Left forelimb (tissue), 1 donor: Measurements from ENCODE around the gene FBXO47.

Experiments used
- DNase-seq: peaks from one replicate; pipeline ENCODE4 v3.0.0-alpha.2; 2018; ENCODE audit warnings: low spot score

FBXO47 gene

GRCh38 chr17:38967290-38967738, at the start of gene FBXO47:
Gene FBXO47, minus strand, starts transcription at chr17:38967403. Its CDS starts 4,378 bp downstream, at chr17:38963025.
- DNase-seq, result peak; percentile 86

DNA sequence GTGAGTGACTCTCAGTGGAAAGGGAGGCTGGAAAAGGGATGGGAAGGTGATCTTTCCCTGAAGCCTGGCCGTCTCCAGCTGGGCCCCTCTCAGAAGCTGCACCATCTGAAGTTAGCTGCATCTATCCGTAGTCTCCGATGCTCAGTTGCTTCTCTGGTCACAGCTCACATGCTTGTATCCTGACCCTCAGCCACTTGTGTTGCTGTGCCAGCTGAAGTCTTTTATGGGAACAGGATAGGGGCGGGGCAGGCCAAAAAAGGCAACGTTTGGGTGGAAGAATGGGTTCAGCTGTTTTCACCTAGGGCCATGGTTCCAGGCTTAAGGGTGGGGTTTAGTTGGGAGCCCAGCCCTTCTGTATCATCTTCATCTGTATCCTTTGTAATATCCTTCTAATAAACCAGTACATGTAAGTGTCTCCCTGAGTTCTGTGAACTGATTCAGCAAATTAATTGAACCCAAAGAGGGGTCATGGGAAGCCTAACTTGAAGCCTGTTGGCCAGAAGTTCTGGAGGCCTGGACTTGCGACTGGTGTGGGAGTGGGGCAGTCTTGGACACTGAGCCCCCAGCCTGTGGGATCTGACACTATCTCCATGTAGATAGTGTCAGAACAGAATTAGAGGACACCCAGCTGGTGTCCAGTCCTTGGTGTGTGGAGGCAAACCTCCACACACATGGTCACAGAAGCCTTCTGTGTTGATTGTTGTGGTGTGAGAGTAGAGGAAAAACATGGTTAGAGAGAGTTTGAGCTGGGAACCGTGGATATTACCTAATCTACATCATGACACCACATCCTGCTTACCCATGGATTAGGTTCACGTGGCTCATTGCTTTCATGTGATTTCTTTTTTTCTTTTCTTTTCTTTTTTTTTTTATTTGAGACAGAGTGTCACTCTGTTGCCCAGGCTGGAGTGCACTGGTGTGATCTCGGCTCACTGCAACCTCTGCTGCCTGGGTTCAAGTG, 49.3 kb upstream of the FBXO47 start:
- DNase-seq, result no peak

DNA sequence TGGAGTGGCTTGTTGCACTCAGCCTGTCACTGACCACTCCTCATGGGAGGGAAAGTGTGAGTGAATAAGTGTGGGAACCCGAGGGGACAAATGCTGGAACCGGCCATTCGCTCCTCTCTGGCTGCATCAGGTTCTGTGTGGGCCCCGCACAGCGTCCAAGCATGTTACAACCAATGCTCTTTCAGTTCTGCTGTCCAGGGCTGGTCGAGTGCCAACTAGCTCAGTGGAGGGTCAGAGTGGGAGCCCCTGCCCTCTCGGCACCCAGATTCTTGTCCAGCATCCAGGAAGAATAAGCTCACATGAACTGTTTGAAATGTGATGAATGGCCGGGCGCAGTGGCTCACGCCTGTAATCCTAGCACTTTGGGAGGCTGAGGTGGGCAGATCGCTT, 48.3 kb upstream of the FBXO47 start:
- no peak for DNase-seq

DNA sequence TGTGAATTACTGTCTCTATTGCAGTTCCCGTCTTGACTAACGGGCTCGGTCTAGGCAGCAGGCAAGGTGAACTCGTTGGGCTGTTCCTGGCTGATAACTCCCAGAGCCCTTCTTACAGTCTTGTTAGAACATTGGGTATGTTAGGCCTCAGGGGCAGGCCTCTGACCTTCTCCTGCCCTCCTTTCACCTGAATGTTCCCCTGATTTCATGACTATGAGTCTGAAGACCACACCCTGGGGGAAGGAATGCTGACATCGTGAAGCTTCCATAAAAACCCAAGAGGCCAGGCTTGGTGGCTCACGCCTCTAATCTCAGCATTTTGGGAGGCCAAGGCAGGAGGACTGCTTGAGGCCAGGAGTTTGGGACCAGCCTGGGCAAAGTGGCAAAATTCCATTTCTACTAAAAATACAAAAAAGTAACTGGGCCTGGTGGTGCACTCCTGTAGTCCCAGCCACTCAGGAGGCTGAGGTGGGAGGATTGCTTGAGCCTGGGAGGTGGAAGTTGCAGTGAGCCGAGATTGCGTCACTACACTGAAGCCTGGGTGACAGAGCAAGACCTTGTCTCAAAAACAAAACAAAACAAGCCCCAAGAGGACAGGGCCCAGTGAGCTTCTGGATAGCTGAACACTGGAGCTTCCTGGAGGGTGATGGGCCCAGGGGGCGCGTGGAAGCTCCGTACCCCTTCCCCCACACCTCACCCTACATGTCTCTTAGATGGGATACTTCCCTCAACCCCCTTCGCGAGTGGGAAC, 47.8 kb upstream of the FBXO47 start:
- no peak for DNase-seq

DNA sequence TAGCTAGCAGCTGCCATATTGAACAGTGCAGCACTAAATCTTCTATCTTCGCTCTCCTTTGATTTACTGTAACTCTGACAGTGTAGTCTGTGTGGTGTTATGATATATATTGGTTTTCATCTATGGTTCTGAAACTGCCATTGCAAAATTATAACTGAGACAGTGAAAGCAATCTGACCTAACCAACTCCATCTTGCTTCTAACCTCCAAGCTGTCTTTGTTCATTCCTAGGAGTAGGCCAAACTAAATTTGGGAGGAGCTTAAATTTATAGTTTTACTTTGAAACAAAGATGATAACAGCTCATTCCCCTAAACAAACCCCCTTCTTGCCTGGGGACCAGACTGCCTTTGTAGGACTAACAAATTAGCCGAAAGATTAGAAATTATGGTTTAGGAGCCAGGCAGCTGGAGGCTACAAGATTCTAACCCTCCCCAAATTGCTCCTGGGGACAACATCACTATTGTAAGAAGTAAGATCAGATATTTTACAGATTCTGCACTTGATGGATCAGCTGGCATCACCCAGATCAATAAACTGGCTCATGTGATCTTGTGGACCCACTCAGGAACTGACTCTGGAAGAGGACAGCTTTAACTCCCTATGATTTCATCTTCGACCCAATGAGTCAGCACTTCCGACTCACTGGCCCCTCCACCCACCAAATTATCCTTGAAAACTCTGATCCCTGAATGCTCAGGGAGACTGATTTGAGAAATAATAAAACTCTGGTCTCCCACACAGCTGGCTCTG, 47.0 kb upstream of the FBXO47 start:
- DNase-seq, result no peak

- DNase-seq, result no peak
Observed at GRCh38 chr17:39012725-39013124, 45.5 kb upstream of the FBXO47 start.

DNA sequence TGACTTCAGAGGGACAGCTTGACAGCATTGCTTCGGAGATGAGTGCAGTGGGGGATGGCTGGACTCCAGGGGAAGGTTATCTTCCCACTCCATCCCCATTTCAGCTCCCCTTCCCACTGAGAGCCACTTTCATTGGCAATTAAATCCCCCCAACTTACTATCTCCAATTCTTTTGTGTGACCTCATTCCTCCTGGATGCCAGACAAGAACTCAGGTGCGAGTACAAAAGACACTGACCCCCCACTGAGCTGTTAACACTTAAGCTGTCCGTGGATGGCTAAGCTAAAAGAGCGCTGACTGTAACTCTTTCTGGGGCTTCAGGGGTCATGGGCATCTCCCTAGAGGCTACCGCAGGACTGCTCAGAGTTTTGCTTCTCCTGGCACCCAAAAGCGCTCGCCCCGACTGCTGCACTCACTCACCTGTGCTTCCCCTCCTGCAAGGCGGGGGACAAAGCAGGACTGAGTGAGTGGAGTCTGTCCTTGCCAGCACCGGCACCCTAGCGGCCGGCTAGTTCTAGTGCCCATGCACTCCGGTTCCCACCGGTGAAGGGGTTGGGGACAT, 44.8 kb upstream of the FBXO47 start:
- DNase-seq, result no peak

DNA sequence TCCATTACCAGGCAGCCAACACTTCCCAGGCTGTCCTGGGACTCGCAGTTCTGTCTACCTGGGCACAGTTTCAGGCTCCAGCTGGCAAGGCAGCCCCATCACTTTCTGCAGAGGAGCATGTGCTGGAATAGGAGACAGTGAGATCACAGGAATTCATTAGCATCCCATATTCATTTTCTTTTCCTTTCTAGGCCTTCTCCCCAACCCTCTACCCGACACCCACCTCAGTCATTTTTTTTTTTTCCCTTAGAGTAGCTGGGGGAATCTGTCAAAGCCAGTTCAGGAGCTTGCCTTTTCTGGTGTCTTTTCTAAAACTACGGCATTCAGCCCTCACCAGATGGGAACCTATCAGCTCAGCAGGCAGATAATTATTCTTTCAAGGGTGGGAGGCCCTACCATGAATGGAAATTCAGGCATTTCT, 42.4 kb upstream of the FBXO47 start:
- no peak for DNase-seq

DNA sequence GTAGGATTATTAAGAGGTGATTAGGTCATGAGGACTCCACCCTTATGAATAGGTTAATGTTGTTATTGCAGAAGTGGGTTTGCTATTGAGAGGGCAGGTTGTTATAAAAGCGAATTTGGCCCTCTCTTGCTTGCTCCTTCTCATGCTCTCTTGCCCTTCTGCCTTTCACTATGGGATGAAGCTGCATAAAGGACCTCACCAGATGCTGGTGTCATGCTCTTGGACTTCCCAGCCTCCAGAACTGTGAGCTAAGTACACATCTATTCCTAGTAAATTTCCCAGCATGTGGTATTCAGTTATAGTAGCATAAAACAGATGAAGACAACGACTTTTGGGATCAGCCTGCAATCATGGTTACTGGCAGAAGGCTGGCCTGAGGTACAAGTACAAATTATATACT, 41.4 kb upstream of the FBXO47 start:
- no peak for DNase-seq

DNA sequence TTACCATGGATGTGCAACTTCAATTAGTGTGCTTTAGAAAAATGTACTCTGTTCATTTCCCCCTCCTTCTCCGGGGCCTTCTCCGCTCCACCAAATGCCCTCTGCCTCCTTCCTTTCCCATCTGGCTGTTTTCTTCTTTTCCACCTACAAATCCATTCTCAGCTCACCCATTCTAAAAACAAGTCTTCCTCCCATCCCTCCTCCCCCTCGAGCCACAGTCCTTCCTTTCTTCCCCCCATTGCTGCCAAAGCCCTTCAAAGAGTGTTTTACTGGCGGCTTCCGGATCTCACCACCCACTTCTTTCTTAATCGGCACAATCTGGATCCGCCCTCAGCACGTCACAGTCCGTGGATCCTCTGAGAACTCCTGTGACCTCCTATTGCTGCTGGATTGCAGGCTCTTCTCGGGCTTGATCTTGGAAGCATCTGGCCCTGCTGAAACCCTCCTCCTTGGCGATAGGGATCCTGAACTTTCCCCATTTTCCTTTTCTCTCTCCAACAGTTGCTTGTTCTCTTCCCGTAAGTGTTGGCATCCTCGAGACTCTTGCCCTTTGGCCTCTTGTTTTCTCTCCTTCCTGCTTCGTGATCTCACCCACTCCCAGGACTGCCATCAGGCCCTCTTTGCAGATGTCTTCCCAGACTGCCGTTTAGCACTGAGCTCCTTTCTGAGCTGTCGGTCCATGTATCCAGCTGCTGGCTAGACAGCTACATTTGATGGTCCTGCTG, 36.0 kb upstream of the FBXO47 start:
- DNase-seq, result no peak

DNA sequence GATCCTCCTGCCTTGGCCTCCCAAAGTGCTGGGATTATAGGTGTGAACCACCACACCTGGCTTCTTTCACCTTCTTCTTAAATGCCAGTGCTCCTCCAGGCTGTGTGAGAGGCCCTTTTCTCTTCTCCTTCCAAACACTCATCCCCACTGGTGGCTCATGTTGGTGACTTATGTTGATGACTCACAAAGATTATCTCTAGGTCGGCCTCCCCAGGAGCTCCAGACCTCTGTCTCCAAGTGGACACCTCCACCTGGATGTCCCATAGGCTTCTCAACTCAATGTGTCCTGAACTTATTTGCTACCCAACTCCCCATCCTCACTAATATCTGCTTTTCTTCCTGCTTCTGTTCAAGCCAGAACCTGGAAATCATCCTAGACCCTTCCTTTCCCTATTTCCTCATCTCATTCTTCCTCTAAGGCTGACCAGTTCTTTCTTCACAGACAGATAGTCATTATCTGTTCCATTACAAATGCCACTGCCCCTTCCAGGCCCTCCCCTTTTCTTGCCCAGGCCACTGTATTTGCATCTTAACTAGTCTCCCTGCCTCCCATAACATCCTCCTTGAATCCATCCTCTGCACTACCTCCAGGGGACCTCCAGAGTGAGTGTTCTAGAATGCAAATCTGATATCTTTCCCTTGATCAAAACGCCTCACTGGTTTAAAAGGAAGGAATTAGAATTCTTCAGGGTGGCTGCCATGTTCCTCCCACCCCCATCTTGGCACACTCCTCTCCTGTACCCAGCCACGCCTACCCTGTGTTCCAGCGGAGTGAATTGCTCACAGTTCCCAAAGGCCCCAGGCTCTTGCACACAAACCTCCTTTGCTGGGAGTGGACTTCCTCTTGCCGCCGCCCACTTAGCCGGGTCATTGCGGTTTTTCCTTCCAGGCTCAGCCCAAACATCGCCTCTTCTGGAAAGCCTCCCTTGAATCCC, 34.8 kb upstream of the FBXO47 start:
- no peak for DNase-seq

DNA sequence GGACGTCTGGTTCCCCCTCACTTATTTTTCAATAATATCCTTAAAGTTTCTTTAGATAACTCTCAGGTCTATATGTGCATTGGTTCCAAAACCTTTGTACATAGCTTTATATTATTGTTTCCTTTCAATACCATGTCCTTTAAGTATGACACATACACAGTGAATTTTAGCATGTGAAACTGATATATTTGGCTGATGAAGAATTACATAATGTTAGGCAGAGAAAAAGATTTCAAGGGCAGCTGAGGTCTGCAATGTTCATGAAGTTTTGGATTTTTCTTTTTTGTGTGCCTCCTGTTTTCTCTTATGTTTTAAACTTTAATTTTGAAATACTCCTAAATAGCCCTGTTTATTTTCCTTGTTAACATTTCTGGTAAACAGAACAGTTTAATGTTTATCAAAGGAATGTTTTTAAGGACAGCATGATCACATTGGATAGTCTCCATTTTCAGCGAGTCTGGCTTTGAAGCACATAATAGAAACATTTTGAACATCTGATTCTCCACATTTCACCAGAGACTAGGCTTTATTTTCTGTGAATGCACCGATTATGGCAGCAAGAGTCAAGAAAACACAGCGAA, 32.9 kb upstream of the FBXO47 start:
- DNase-seq, result no peak

GRCh38 chr17:38996660-38997337, 29.6 kb upstream of the FBXO47 start:
- DNase-seq, result no peak

DNA sequence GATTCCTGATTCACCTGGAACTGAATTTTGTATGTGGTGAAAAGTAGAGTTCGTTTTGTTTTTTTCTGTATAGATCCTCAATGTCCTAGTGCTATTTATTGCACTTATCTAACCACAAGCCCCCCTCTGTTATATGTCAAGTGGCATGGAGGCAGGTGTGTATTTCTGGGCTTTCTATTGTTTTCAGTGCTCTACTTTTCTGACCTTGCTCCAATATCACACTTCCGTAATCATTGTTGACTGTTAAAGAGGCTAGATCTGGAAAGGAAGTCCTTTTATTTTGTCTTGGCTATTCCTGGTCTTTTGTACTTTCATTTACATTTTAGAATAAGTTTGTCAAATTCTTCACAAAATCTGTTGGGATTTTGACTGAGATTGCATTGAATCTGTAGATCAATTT, 26.8 kb upstream of the FBXO47 start:
- DNase-seq, result no peak

GRCh38 chr17:38984666-38985065, 17.5 kb upstream of the FBXO47 start:
- DNase-seq, result no peak

- DNase-seq, result no peak
Observed at GRCh38 chr17:38982858-38983746, 15.9 kb upstream of the FBXO47 start.

- DNase-seq, result no peak
Observed at GRCh38 chr17:38981636-38982035, 14.4 kb upstream of the FBXO47 start.
